Endometrial microvascular endothelial cells (primary cell): ENCODE data around the gene CEP135. TPM values are rescaled to one million over a fixed set of nuclear protein-coding genes. Genes with fewer than 3 reads are reported as not detected.

ENCODE experiments used
- in situ Hi-C: cut with HindIII; loops from 2 replicates; pipeline ENCODE4 v1.10.0; 2017; ENCODE audit warnings: low sequenced_read_pairs, low pct_unique_long_range_greater_than_20kb; ENCODE audit errors: inconsistent ontology term
- total RNA-seq: library from RNA; depleted of rRNA; stranded (reverse); fragments of >200 nt; gene quantifications from one replicate; pipeline ENCODE4 v1.2.3, GENCODE V29; 2015; ENCODE audit errors: inconsistent ontology term

CEP135 gene
- total RNA-seq, 1 donor from 2014 or later, result 14.4 TPM

DNA sequence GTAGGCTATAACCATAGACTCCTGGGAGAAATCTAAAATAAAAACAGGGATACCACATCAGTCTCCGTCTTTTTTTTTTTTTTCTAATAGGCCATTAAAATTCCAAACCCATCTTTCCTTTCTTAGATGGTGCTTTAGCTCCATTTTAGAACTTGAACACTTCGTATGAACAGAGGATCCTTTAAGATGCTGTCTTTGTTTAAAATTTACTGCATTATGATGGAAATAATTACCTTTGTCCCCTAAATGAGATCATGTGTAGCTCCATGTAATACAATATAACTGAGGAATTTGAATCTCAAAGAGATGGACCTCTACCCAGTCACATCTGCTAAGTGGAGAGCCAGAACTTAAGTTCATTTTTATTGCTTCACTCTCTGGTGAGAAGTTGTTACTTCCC, 47.9 kb downstream of the CEP135 start:
- in situ Hi-C loops, result no loop called here

DNA sequence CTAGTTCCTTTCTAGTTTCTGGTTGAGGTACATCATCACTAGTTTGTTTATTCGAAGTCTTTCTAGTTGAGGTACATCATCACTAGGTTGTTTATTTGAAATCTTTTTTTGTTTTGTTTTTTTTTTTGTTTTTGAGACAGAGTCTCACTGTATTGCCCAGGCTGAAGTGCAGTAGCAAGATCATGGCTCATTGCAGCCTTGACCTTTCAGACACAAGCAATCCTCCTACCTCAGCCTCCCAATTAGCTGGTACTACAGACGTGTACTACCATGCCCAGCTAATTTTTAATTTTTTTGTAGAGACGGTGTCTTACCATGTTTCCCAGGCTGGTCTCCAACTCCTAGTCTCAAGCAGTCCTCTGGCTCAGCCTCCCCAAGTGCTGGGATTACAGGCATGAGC, 54.9 kb downstream of the CEP135 start:
- in situ Hi-C loops, result no loop called here

DNA sequence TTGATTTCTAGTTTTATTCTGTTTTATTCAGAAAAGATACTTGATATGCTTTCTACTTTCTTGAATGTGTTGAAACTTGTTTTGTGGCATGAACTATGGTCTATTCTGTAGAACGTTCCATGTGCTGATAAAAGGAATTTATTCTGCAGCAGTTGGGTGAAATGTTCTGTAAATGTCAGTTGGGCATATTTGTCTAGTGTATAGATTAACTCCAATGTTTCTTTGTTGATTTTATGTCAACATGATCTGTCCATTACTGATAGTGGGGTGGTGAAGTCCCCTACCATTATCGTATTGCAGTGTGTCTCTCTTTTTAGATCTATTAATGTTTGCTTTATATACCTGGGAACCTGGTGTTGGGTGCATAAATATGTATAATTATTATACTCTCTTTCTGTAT, 55.5 kb downstream of the CEP135 start:
- in situ Hi-C loops, result no loop called here

DNA sequence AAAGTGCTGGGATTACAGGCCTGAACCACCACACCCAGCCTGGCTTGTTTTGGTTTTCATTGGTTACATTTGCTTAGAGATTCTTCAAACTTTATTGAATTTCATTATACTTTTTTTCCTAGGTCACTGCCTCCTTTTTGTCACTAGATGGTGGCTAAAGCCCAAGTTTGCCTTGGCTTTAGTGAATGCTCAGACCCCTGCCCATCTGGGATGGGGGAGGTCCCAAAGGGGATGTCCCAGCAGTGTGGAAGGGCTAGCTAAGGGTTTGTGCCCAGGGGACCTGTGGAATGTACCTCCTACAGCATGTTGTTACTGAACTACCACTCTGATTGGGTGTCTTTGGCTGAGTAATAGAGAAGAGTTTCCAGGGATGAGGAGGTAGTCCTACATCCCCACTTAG, 58.4 kb downstream of the CEP135 start:
- in situ Hi-C loops, result no loop called here

DNA sequence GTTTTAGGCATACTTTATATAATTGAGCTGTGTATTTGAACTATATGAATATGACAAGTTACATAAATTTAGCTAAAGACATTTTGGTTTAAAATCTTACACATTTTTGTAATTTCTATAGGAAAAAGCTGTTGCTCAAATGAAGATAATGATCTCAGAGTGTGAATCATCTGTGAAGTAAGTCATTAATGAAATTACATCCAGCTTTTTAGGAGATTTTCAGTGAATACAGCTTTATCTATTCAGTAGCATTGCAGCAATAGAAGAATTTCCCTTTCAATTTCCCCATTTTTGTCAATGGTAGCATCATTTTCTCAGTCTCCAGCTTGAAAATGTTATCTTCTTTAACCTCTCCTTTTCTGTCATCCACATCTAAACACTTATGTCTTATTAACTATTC, 59.5 kb downstream of the CEP135 start:
- in situ Hi-C loops, result no loop called here

DNA sequence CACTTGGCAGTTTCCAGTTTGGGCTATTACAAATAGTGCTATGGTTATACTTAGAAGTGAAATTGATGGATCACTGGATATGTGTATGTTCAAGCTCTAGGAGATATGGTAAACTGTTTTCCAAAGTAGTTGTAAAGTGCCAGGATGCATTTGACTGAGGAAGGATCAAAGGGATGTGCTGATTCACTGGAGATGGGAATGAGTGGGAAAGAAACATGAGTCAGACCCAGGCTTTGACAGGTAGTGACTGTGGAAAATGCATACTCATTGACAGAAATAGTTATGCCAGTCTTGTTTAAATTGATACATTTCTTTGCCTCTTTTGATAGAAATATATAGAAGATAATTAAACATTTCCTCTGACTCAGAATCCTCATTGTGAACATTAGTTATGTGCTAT, 77.9 kb downstream of the CEP135 start:
- in situ Hi-C loops, result no loop called here

DNA sequence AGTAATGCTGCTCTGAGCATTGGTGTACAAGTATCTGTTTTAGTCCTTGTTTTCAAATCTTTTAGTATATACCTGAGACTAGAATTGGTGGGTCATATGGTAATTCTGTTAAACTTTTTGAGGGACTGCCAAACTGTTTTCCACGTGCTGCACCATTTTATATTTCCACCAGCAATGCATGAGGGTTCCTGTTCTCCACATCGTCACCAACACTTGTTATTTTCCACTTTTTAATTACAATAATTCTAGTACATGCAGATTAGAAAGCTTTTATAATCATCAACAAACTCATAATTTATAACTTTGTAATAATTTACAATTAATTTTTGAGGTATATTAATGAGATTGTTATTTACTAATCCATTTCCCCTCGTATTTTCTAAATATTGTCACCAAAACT, 79.4 kb downstream of the CEP135 start:
- in situ Hi-C loops, result no loop called here

DNA sequence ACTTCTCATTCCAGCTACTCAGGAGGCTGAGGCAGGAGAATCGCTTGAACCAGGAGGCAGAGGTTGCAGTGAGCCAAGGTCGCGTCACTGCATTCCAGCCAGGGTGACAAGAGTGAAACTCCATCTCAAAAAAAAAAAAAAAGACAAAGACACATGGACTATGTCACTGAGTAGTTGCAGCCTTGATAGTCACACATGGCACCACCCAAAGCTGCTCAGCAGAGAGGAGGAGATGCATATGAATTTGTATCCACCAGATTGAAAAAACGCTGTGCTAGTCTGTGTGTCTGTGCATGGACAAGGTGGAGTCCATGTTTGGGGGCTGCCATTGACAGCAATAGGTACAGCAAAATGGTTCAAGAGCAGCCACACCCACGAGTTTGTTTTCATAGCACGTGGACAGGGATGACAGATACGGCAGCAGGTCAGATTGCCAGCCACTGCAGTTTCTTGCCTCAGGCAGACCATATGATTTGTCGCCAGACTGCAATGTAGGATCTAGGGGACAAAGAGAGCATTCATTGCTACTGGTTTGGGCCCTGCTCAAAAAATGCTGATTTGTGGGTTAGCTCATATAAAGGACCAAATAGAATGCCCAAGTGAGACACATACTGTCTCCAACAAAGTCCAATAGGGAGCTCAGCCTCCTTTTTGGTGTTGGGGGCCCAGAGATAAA, 89.9 kb downstream of the CEP135 start:
- in situ Hi-C loops, result no loop called here

DNA sequence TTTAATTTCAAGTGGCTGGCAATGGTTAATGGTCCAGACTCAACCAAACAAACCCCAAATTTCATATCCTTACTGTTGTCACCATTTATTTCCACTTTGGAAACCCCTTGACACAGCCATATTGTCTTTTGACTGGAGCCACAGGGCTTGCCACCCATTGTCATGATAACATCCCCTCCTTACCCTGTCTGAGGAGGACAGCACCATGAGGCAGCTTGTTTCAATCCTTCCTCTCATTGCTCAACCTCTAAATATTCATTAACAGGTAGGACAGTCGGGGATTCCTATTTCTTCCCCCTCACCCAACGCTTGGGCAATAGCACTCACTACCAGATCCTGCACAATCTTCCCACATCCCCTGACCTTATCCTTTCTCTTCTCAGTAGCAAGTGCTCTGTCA, 92.1 kb downstream of the CEP135 start:
- in situ Hi-C loops, result no loop called here

DNA sequence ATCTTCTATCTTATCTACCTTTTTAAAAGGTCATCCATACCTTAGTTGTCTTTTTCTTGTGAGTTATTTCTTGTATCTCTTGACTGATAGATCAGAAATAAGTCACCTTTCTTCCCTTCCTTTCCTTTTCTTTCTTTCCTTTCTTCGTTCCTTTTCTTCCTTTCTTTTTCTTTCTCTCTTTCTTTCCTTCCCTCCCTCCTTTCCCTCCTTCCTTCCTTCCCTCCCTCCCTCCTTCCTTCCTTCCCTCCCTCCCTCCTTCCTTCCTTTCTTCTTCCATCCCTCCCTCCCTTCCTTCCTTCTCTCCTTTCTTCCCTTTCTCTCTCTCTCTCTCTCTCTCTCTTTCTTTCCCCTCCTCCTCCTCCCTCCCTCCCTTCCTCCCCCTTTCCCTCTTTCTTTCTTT, 93.5 kb downstream of the CEP135 start:
- in situ Hi-C loops, result no loop called here

DNA sequence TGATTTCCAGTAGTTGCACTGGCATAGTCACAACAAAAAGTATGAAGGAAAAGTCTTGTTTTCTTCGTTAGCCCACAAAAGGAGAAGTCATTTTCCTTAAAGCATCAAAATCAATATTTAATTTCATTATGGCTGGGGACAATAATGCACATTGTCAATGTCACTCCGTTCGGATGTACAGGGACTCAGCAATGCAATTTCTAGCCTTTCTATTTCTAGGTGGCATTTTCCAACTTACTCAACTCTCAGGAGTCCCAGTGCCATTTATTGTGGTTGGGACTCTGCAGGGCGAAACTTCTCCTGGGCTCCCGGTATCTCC, 99.6 kb downstream of the CEP135 start:
- in situ Hi-C loops, result no loop called here

DNA sequence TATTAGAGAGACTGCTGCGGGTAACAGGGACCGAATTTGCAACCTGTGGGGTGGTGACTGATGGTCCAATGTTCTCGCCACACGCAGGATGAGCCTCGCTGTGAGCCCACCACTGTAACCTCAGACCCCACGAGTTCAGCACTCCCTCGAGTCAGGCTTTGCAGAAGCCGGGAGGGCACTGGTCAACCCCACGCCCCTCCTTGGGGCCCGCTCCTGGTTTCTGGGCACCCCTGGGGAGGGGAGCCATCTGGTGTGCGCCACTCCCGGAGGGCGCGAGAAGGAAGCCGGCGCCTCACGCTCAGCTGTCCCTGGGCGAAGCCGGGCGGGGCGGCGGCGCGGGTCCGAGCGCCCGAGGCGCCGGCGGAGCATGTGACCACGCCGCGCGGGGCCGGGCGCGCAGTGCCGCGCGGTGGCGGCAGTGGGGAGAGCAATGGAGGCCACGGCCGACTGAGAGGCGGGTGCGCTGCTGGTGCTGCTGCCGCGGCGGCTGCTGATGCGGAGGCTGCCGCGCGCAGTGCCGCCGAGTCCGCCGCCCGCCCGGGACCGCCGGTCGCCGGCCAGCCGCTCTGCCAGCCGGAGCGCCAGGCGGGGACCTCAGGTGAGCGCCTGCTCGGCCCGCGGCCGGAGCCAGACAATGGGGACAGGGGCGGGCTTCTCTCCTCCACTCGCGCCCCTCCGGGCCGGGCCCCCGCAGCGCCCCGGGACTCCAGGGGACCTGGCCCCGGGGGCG, 100.1 kb downstream of the CEP135 start:
- in situ Hi-C loops, result no loop called here

DNA sequence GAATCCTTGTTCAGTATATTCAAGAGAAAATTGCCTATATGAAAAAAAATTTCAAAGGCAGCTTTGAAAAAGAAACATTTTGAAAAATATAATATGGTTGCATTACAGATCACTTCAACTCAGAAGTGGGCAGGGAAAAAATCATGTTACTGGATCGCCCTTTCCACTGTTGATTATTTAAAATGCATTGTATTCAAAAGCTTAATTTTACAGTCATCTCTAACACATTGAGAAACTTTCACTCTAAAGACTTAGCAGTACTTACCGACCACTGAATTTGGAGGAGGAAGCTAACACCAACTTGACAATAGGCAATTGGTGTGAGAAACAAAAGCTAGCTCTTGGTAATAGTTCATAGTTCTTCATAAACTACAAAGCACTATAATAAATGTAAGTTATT, 101.9 kb downstream of the CEP135 start:
- in situ Hi-C loops, result no loop called here

DNA sequence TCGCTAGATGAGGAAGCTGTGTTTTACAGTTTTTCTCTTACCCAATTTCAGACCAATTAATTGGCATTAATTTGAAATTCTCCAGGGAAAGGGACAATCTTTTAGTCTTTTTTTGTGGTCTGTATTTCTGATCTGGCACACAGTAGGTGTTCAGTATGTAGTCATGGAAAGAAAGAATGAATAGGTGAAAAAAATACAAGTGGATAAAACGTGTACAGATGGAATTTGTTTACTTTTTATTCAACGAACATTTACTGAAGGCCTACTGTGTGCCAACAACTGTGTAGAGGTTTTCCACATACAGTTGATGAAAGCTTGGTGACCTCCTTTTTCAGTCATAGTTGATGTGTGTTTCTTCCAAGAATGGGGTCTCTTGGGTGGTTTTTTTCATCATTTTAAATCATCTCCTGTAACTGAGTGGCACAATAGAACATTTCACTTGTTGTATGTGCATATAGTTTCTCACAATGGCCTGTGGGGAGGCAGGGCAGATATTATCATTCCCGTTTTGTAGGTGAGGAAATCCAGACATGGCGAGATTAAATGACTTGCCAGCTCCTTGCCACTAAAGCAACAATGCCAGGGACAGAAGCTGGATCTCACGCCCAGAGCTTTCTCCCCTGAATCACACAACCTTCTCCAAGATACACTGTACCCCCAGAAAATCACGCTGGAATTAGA, 102.4 kb downstream of the CEP135 start:
- in situ Hi-C loops, result no loop called here

DNA sequence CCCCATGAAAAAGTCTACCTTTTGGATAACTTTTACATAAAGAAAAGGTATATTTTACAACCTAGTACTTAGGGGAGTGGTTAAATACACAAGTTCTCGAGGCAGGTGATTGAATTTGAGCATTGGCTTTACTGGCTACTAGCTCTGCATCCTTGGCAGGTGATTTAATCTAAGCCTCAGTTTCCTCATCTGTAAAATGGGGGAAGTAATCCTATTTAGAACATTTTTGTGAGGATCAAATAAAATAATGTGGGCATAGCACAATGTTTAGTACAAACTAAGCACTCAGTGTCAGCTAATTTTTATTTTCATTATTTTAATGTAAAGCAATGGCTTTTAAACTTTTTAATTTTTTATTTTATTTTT, 102.9 kb downstream of the CEP135 start:
- in situ Hi-C loops, result no loop called here

DNA sequence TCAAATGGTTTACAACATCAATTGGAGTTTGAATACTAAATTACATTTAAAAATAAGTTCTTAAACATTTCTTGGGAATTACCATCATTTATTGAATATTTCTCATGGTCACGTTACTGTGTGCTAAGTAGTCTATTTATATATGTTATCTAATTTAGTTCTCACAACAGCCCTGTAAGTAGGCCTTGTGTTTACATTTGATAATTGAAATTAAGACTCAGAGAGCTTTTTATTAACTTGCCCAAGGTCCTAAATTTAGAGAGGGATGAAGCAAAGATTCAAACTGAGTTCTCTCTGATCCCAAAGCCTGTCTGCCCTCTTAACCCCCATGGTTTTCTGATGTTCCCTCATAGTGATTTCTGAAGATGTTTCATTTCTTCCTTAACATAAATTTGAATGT, 103.7 kb downstream of the CEP135 start:
- in situ Hi-C loops, result no loop called here

DNA sequence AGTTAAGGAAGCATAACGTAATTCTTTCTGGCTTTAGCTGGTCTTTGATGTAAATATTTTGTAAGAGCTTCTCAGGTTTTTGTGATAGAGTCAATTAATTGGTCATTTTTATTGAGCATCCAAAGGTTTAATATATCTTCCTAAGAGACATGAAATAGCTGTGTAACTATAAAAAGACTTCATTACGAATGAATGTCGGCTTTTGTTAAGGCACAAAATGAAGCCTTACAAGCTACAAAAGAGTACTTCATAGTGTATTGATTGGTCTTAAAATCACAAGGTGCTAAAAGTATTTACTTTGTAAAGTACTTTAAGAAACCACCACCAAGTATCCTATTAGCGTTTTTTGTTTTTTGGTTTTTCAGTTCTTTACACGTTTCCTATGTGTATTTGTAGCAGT, 104.2 kb downstream of the CEP135 start:
- in situ Hi-C loops, result no loop called here

DNA sequence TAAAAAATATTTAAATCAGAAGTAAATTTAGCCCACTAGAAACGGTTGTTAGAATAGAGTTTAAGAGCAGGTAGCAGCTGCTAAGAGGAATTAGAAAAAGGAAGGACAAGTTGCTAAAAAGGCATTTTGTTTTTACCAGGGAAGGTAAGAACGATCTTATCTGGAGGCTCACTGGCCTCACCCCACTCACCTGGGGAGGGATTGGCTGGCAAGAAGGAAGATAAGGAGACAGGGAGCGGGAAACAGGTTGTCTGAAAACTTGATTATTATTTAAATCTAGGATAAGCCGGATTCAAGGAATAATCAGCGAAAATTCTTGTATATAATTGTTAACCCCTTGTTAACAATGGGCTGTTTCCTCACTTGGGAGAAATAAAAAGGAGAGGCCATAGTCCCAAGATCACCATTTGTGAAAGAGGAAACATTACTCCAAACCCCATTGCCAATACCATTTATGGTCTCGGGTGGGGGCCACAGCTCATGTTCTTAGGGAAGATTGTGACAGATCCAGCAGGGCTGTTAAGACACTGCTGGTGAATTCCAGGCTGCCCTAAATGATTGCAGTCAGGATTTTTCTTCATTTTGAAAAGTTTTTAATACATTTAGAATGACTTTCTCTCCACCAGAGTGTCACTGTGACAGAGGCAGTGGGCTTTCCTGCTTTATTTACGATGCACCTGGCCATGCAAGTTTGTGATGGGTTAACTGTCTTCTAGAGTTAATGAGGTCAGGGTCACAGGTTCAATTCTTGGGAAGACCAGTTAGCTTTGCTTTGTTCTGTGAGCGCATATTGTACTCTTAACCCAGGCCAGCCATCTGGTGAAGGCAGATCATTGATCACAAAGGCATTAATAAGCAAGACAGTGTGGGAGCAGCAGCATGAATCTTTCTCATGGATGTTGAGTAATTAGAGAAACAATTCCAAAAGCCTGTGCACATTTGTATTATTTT, 106.6 kb downstream of the CEP135 start:
- in situ Hi-C loops, result no loop called here

DNA sequence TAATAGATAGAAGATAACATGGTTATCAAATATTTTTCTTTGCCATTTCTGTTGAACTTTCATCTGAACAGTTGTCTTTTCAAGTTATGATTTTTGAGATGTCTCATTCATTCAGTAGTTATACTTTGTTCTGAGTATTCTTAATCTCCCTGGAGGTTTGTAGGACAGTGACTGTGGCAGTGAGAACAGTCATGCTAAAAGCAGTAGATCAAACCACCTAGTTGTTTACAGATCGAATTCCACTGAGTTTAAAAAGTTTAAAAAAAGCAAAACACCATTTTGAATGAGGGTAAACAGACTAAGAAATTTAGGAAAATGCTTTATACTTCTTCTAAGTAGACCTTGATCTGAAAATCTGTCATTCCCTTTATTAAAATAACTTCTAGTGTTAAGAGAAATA, 107.2 kb downstream of the CEP135 start:
- in situ Hi-C loops, result no loop called here
